HEK293 (cell line): ENCODE data around the gene ANGPT4.

Source experiments
- CTCF ChIA-PET: fragments of 350-600 bp; formaldehyde crosslinking; extraction: SDS; loops from one replicate; lab custom pipeline; 2021; ENCODE audit warnings: antibody characterized with exemption; lab: Yijun Ruan, JAX
- POLR2A ChIA-PET: fragments of 300-600 bp; formaldehyde crosslinking; extraction: SDS; loops from one replicate; lab custom pipeline; 2020; ENCODE audit warnings: antibody characterized with exemption, inconsistent platforms; lab: Yijun Ruan, JAX
- H3K27ac ChIP-seq: fragments of 200-500 bp; sonication (Bioruptor generic); 2 replicates; pipeline ENCODE4 v1.5.1; 2014; ENCODE audit warnings: low read depth, low read length, control low read depth, inconsistent platforms; ENCODE audit errors: extremely low read depth
- H3K36me3 ChIP-seq, 2 experiments: fragments of 200-500 bp in 1 of 2; sonication (Bioruptor generic) in 1 of 2; 1 replicate in 1 of 2; 2 replicates in 1 of 2; pipeline ENCODE4 v1.5.1; 2014 to 2017; ENCODE audit warnings: inconsistent platforms in 2 of 2, low read length in 2 of 2; ENCODE audit not compliant: control insufficient read depth in 2 of 2, insufficient read depth in 1 of 2
- H3K4me1 ChIP-seq: fragments of 200-500 bp; sonication (Bioruptor generic); 2 replicates; pipeline ENCODE4 v1.5.1; 2014; ENCODE audit warnings: mild to moderate bottlenecking, low read length, inconsistent platforms; ENCODE audit not compliant: control insufficient read depth, insufficient read depth
- H3K4me3 ChIP-seq: 2 replicates; pipeline ENCODE4 v1.5.1; 2011; ENCODE audit warnings: low read depth, mild to moderate bottlenecking, control low read depth, low read length, moderate library complexity
- H3K9me3 ChIP-seq: fragments of 200-500 bp; sonication (Bioruptor generic); 2 replicates; pipeline ENCODE4 v1.5.1; 2014; ENCODE audit warnings: low read depth, low read length, inconsistent platforms; ENCODE audit not compliant: control insufficient read depth, insufficient read depth
- KLF7 ChIP-seq: fragments of 450-650 bp; formaldehyde crosslinking; IDR thresholded peaks from 2 replicates; pipeline ENCODE4 v1.5.1; 2016; ENCODE audit warnings: missing biosample characterization, missing genetic modification characterization, borderline replicate concordance
- MEIS1 ChIP-seq: sonication (generic); formaldehyde crosslinking; IDR thresholded peaks from 2 replicates; pipeline ENCODE4 v1.8.1; 2022; ENCODE audit warnings: missing genetic modification reagents, mild to moderate bottlenecking, borderline replicate concordance
- OSR2 ChIP-seq: fragments of 450-650 bp; formaldehyde crosslinking; IDR thresholded peaks from 2 replicates; pipeline ENCODE4 v1.5.1; 2016; ENCODE audit warnings: missing biosample characterization, missing genetic modification characterization
- RBAK ChIP-seq: fragments of 450-650 bp; formaldehyde crosslinking; IDR thresholded peaks from 2 replicates; pipeline ENCODE4 v1.5.1; 2016; ENCODE audit warnings: missing biosample characterization, missing genetic modification characterization
- WT1 ChIP-seq: fragments of 450-650 bp; formaldehyde crosslinking; IDR thresholded peaks from 2 replicates; pipeline ENCODE4 v1.5.1; 2016; ENCODE audit warnings: missing biosample characterization, missing genetic modification characterization
- YY2 ChIP-seq: fragments of 450-650 bp; formaldehyde crosslinking; IDR thresholded peaks from 2 replicates; pipeline ENCODE4 v1.5.1; 2016; ENCODE audit warnings: missing biosample characterization, missing genetic modification characterization
- ZBTB17 ChIP-seq: fragments of 450-650 bp; formaldehyde crosslinking; IDR thresholded peaks from 2 replicates; pipeline ENCODE4 v1.5.1; 2016; ENCODE audit warnings: missing biosample characterization, missing genetic modification characterization
- ZFP41 ChIP-seq: fragments of 450-650 bp; formaldehyde crosslinking; IDR thresholded peaks from 2 replicates; pipeline ENCODE4 v1.5.1; 2016; ENCODE audit warnings: missing biosample characterization, missing genetic modification characterization, borderline replicate concordance
- ZFP69B ChIP-seq: fragments of 450-650 bp; formaldehyde crosslinking; IDR thresholded peaks from 2 replicates; pipeline ENCODE4 v1.5.1; 2016; ENCODE audit warnings: missing biosample characterization, missing genetic modification characterization
- ZNF132 ChIP-seq: fragments of 450-650 bp; formaldehyde crosslinking; IDR thresholded peaks from 2 replicates; pipeline ENCODE4 v1.5.1; 2017; ENCODE audit warnings: missing biosample characterization, missing genetic modification characterization, borderline replicate concordance
- ZNF155 ChIP-seq: fragments of 450-650 bp; formaldehyde crosslinking; IDR thresholded peaks from 2 replicates; pipeline ENCODE4 v1.5.1; 2016; ENCODE audit warnings: missing biosample characterization, missing genetic modification characterization
- ZNF292 ChIP-seq: fragments of 450-650 bp; formaldehyde crosslinking; IDR thresholded peaks from 2 replicates; pipeline ENCODE4 v1.5.1; 2016; ENCODE audit warnings: low read depth, missing biosample characterization, missing genetic modification characterization, borderline replicate concordance
- ZNF335 ChIP-seq: fragments of 450-650 bp; formaldehyde crosslinking; conservative IDR thresholded peaks from 2 replicates; pipeline ENCODE4 v1.5.1; 2016; ENCODE audit warnings: missing biosample characterization, missing genetic modification characterization
- ZNF391 ChIP-seq: fragments of 450-650 bp; formaldehyde crosslinking; IDR thresholded peaks from 2 replicates; pipeline ENCODE4 v1.5.1; 2016; ENCODE audit warnings: low read depth, missing biosample characterization, missing genetic modification characterization, borderline replicate concordance
- ZNF548 ChIP-seq: fragments of 450-650 bp; formaldehyde crosslinking; IDR thresholded peaks from 2 replicates; pipeline ENCODE4 v1.5.1; 2016; ENCODE audit warnings: missing biosample characterization, missing genetic modification characterization
- ZNF571 ChIP-seq: fragments of 450-650 bp; formaldehyde crosslinking; IDR thresholded peaks from 2 replicates; pipeline ENCODE4 v1.5.0; 2017; ENCODE audit warnings: missing biosample characterization, missing genetic modification characterization
- ZNF585B ChIP-seq: fragments of 450-650 bp; formaldehyde crosslinking; IDR thresholded peaks from 2 replicates; pipeline ENCODE4 v1.5.1; 2016; ENCODE audit warnings: missing biosample characterization, missing genetic modification characterization
- ZNF626 ChIP-seq: fragments of 450-650 bp; sonication (Bioruptor Pico); formaldehyde crosslinking; IDR thresholded peaks from 2 replicates; pipeline ENCODE4 v1.5.1; 2018; ENCODE audit warnings: missing biosample characterization, missing genetic modification characterization, inconsistent platforms
- ZNF701 ChIP-seq: fragments of 450-650 bp; formaldehyde crosslinking; IDR thresholded peaks from 2 replicates; pipeline ENCODE4 v1.5.1; 2016; ENCODE audit warnings: missing biosample characterization, missing genetic modification characterization
- ZSCAN16 ChIP-seq: fragments of 450-650 bp; formaldehyde crosslinking; IDR thresholded peaks from 2 replicates; pipeline ENCODE4 v1.5.1; 2016; ENCODE audit warnings: missing biosample characterization, missing genetic modification characterization
- TF ChIP-seq, protein P1 (sequence below): fragments of 450-650 bp; formaldehyde crosslinking; IDR thresholded peaks from 2 replicates; pipeline ENCODE4 v1.5.1; 2016; ENCODE audit warnings: missing biosample characterization, missing genetic modification characterization
- TF ChIP-seq, protein P2 (sequence below): fragments of 450-650 bp; formaldehyde crosslinking; IDR thresholded peaks from 2 replicates; pipeline ENCODE4 v1.5.1; 2016; ENCODE audit warnings: missing biosample characterization, missing genetic modification characterization, low read depth
- TF ChIP-seq, protein P3 (sequence below): fragments of 450-650 bp; IDR thresholded peaks from 2 replicates; pipeline ENCODE4 v1.5.1; 2018; ENCODE audit warnings: missing biosample characterization, missing genetic modification characterization
- TF ChIP-seq, protein P4 (sequence below): fragments of 450-650 bp; formaldehyde crosslinking; IDR thresholded peaks from 2 replicates; pipeline ENCODE4 v1.5.0; 2017; ENCODE audit warnings: missing biosample characterization, missing genetic modification characterization, borderline replicate concordance
- TF ChIP-seq, protein P5 (sequence below): fragments of 450-650 bp; formaldehyde crosslinking; optimal IDR thresholded peaks from 2 replicates; pipeline ENCODE3; 2016; ENCODE audit warnings: missing biosample characterization, mild to moderate bottlenecking, missing genetic modification characterization
- TF ChIP-seq, protein P6 (sequence below): fragments of 450-650 bp; formaldehyde crosslinking; IDR thresholded peaks from 2 replicates; pipeline ENCODE4 v1.5.1; 2016; ENCODE audit warnings: missing biosample characterization, missing genetic modification characterization

Gene ANGPT4

DNA sequence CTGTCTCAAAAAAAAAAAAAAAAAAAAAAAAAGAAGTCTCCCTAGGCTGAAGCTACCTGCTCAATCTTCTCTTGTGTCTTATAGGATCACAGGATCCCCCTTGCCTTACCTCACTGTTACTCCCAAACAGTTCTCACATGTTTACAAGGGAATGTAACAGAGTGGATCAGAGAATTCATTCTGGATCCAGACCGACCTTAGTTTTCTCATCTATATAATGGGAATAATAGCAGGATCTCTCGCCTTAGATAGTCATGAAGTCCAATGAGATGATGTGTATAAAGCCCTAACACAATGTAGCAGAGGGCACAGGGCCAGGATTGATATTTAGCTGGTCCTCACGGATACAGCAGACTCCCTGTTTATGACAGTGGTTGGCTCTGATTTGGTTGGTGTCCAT lies 84.9 kb downstream of the ANGPT4 start:
- ChIA-PET POLR2A (no interaction called here), CTCF (interaction anchor here (0.6 to 3.5 kb wide), 5 partner anchors 13 to 410 kb away, joined by 3 to 21 read pairs (median 5); no protein-coding TSS in a partner anchor)
- H3K27ac ChIP-seq = no peak overlapping the region
- H3K4me3 ChIP-seq = no peak overlapping the region
- H3K4me1 ChIP-seq = peaks cover 3% of the 10 kb centered on the region; the same call in 1 of the 2 replicates
- H3K9me3 ChIP-seq = no peaks in the 10 kb centered on the region
- no peaks in the 10 kb centered on the region for H3K36me3 ChIP-seq
- TF ChIP-seq ZNF391 (no peak), ZSCAN16 (tag by site-specific recombination) (no peak), ZNF548 (tag by site-specific recombination) (no peak), ZNF701 (no peak), ZFP41 (tag by site-specific recombination) (no peak), YY2 (tag by site-specific recombination) (no peak), WT1 (tag by site-specific recombination) (no peak), ZNF335 (tag by site-specific recombination) (no peak), ZNF292 (tag by site-specific recombination) (no peak)
- TF ChIP-seq, protein P1, sequence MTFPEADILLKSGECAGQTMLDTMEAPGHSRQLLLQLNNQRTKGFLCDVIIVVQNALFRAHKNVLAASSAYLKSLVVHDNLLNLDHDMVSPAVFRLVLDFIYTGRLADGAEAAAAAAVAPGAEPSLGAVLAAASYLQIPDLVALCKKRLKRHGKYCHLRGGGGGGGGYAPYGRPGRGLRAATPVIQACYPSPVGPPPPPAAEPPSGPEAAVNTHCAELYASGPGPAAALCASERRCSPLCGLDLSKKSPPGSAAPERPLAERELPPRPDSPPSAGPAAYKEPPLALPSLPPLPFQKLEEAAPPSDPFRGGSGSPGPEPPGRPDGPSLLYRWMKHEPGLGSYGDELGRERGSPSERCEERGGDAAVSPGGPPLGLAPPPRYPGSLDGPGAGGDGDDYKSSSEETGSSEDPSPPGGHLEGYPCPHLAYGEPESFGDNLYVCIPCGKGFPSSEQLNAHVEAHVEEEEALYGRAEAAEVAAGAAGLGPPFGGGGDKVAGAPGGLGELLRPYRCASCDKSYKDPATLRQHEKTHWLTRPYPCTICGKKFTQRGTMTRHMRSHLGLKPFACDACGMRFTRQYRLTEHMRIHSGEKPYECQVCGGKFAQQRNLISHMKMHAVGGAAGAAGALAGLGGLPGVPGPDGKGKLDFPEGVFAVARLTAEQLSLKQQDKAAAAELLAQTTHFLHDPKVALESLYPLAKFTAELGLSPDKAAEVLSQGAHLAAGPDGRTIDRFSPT (tag by site-specific recombination) = no peak
- TF ChIP-seq, protein P2, sequence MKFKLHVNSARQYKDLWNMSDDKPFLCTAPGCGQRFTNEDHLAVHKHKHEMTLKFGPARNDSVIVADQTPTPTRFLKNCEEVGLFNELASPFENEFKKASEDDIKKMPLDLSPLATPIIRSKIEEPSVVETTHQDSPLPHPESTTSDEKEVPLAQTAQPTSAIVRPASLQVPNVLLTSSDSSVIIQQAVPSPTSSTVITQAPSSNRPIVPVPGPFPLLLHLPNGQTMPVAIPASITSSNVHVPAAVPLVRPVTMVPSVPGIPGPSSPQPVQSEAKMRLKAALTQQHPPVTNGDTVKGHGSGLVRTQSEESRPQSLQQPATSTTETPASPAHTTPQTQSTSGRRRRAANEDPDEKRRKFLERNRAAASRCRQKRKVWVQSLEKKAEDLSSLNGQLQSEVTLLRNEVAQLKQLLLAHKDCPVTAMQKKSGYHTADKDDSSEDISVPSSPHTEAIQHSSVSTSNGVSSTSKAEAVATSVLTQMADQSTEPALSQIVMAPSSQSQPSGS (tag by site-specific recombination) = no peak
- TF ChIP-seq, protein P3, sequence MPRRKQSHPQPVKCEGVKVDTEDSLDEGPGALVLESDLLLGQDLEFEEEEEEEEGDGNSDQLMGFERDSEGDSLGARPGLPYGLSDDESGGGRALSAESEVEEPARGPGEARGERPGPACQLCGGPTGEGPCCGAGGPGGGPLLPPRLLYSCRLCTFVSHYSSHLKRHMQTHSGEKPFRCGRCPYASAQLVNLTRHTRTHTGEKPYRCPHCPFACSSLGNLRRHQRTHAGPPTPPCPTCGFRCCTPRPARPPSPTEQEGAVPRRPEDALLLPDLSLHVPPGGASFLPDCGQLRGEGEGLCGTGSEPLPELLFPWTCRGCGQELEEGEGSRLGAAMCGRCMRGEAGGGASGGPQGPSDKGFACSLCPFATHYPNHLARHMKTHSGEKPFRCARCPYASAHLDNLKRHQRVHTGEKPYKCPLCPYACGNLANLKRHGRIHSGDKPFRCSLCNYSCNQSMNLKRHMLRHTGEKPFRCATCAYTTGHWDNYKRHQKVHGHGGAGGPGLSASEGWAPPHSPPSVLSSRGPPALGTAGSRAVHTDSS = no peak
- TF ChIP-seq, all 188 proteins: peak for 0

DNA sequence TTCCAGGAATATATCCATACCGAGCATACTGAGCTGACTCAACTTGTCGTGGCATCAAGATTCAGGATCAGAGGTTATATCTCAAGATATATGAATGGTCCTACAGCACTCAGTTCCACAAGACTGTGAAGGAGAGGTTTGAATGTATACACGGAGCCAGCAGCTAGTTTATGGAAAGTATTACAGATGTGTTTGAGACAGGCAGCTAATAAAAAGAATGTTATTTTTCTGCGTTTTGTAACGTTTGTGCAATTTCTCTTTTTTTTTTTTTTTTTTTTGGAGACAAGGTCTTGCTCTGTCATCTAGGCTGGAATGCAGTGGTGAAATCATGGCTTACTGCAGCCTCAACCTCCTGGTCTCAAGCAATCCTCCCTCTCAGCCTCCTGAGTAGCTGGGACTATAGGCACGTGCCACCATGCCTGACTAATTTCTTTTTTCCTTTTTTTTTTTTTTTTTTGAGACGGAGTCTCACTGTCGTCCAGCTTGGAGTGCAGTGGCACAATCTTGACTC lies 86.1 kb downstream of the ANGPT4 start:
- CTCF ChIA-PET = interaction anchor here (0.5 to 1.3 kb wide), 6 partner anchors 11 to 411 kb away, joined by 3 to 6 read pairs (median 3); no protein-coding TSS in a partner anchor
- POLR2A ChIA-PET = interaction anchor here (0.7 kb wide), 2 partner anchors 209 to 358 kb away, joined by 4 to 8 read pairs; no protein-coding TSS in a partner anchor
- Histone ChIP-seq H3K4me3 (no peak overlapping the region), H3K4me1 (peaks cover 3% of the 10 kb centered on the region; the same call in 1 of the 2 replicates), H3K27ac (no peak overlapping the region), H3K9me3 (no peaks in the 10 kb centered on the region), H3K36me3 (no peaks in the 10 kb centered on the region)
- TF ChIP-seq ZFP41 (tag by site-specific recombination) (no peak), MEIS1 (CRISPR knock-in tag) (no peak), KLF7 (tag by site-specific recombination) (no peak), ZBTB17 (tag by site-specific recombination) (no peak), ZNF155 (no peak), ZNF571 (tag by site-specific recombination) (no peak), RBAK (tag by site-specific recombination) (no peak), ZFP69B (tag by site-specific recombination) (no peak), OSR2 (tag by site-specific recombination) (no peak), ZNF132 (tag by site-specific recombination) (no peak), ZNF585B (tag by site-specific recombination) (no peak), ZNF626 (no peak)
- TF ChIP-seq, protein P4, sequence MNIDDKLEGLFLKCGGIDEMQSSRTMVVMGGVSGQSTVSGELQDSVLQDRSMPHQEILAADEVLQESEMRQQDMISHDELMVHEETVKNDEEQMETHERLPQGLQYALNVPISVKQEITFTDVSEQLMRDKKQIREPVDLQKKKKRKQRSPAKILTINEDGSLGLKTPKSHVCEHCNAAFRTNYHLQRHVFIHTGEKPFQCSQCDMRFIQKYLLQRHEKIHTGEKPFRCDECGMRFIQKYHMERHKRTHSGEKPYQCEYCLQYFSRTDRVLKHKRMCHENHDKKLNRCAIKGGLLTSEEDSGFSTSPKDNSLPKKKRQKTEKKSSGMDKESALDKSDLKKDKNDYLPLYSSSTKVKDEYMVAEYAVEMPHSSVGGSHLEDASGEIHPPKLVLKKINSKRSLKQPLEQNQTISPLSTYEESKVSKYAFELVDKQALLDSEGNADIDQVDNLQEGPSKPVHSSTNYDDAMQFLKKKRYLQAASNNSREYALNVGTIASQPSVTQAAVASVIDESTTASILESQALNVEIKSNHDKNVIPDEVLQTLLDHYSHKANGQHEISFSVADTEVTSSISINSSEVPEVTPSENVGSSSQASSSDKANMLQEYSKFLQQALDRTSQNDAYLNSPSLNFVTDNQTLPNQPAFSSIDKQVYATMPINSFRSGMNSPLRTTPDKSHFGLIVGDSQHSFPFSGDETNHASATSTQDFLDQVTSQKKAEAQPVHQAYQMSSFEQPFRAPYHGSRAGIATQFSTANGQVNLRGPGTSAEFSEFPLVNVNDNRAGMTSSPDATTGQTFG (tag by site-specific recombination) = no peak
- TF ChIP-seq, protein P5, sequence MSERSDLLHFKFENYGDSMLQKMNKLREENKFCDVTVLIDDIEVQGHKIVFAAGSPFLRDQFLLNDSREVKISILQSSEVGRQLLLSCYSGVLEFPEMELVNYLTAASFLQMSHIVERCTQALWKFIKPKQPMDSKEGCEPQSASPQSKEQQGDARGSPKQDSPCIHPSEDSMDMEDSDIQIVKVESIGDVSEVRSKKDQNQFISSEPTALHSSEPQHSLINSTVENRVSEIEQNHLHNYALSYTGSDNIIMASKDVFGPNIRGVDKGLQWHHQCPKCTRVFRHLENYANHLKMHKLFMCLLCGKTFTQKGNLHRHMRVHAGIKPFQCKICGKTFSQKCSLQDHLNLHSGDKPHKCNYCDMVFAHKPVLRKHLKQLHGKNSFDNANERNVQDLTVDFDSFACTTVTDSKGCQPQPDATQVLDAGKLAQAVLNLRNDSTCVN (tag by site-specific recombination) = no peak
- TF ChIP-seq, protein P6, sequence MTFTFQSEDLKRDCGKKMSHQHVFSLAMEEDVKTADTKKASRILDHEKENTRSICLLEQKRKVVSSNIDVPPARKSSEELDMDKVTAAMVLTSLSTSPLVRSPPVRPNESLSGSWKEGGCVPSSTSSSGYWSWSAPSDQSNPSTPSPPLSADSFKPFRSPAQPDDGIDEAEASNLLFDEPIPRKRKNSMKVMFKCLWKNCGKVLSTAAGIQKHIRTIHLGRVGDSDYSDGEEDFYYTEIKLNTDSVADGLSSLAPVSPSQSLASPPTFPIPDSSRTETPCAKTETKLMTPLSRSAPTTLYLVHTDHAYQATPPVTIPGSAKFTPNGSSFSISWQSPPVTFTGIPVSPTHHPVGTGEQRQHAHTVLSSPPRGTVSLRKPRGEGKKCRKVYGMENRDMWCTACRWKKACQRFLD (tag by site-specific recombination) = no peak
